HG03460 (cell line): ENCODE measurements around the gene ANKZF1.
"Not testable (repeated sequence)": the region's sequence is repeated elsewhere in the genome, so short reads cannot be mapped to it uniquely, and the experiment has no call there.

Source experiments
- ATAC-seq: cut with Tn5 transposase; IDR thresholded peaks from one replicate; pipeline ENCODE4 v1.9.1; 2021; ENCODE audit not compliant: unreplicated experiment

The ANKZF1 gene

GRCh38 chr2:219252900-219253752 is 23.5 kb downstream of the ANKZF1 start, which contains the start of gene TUBA4B:
TSS of gene TUBA4B (plus strand) at chr2:219253243. CDS start at chr2:219253408, 165 bp downstream.
- peak; percentile 1 for ATAC-seq

GRCh38 chr2:219253753-219254589 is 24.4 kb downstream of the ANKZF1 start, which contains the start of gene TUBA4A:
TSS of gene TUBA4A (minus strand) at chr2:219253918. CDS start at chr2:219253858, 60 bp downstream.
- peak; percentile 42 for ATAC-seq

- peak; percentile 35 for ATAC-seq
Measured at GRCh38 chr2:219254590-219255201, 25.1 kb downstream of the ANKZF1 start.

GRCh38 chr2:219258942-219259341 is 29.3 kb downstream of the ANKZF1 start:
- not testable (repeated sequence) for ATAC-seq

DNA sequence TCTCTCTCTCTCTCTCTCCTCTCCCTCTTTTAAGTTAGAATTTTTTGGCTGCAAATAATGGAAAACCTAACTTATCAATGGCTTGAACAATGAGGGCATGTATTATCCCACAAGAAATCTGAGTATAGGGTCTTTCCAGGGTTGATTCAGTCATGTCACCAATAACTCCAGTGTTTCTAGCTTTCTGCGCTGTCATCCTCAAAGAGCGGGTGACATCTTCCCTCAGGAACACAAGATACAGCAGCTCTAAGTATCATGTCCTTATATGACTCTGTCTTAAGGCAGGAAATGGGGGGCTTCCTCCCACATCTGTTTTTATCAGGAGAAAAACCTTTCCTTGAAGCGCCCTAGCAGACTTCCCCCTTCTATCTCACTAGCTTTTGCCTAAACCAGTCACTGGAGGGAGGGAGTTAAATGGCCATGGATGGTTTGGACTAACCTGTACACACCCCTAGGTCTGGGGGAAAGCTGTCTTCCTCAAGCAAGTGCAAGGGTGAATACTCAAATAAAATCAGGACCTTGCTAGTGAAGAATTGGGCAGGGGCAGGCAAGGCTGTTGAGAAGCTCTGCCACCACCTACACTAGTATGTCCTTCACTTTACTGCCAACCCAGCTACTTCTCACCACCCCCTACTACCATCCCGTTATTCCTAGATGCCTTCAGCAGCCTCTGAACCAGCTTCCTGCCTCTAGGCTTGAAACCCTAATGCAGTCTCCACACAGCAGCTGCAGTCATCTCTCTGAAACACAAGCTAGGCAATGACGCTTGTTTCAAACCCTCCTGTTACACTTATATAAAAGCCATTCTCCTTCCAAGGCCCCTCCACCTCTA is 31.6 kb downstream of the ANKZF1 start:
- ATAC-seq, result no peak

DNA sequence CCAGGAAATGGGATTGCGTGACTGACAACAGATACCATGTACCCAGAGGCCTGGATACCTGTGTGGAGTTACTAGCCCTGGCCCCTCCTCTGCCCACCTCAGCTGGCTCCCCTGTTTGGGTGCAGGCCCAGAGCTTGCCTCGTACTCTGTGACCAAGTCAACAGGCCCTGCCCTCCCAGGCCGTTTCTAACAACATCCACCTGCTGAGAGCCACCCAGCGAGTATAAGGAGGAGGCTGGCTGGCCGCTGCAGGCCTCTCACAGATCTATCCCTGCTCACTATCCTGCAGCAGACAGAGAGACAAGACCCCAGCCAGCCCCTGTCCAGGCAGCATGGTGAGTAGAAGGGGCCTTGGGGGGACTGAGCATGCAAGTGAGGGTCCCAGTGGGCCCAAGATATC is 36.6 kb downstream of the ANKZF1 start:
- no peak for ATAC-seq

DNA sequence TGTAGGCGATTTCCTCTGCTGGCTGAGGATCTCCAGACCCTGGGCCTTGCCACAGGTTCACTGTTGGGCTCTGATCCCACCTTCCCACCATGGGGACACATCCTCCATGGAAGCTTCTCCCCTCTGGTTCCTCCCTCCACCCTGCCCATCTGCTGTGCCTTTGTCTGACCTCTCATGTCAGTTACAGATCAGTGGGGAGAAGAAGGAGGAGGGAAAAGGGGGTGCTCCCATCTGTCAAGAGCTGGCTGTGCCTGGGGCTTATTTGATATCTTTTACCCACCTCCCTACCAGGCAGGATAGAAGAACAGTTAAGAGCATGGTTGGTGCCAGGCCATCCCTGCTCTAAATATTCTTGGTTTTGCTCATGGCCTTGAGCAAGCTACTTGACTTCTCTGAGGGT is 37.3 kb downstream of the ANKZF1 start:
- ATAC-seq, result no peak

DNA sequence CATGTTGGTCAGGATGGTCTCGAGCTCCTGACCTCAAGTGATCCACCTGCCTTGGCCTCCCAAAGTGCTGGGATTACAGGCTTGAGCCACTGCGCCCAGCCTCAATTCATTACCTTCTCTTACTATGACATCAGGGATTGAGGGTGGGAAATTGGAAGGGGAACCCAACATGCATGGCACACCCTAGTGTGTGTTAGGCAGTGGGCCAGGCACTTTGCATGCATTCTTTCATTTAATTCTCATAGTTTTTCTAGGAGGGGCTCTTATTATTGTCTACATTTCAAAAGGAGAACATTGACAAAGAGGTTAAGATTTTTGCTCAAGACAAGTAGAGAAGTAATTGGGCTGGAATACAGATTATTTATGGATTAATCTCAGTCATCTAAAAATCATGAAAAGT is 38.7 kb downstream of the ANKZF1 start:
- ATAC-seq, result no peak

DNA sequence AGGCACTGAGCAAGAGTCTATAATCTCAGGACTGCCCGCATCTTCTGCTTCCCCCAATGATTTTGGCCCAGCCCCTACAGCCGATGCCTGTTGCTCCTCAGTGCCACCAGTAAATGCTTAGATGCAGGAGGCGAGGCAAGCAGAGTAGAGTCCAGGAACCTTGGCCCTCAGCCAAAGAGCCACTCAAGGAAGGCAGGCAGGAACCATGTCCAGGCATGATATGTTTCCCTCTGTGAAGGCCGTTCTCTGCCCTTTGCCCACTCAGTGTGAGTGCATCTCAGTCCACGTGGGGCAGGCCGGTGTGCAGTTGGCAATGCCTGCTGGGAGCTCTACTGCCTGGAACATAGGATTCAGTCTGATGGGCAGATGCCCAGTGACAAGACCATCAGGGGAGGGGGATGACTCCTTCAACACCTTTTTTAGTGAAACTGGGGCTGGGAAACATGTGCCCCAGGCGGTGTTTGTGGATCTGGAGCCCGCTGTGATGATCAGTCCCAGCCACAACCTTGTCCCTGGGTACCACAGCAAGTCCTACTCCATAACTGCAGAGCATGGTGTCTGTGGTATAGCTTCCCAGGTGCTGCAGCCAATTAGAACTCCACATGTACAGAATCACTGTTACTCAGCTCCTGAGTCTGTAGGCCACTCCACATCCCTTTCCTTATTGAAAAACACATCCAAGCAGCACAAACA is 39.9 kb downstream of the ANKZF1 start:
- ATAC-seq, result no peak

GRCh38 chr2:219270055-219270372 is 40.4 kb downstream of the ANKZF1 start:
- ATAC-seq, result no peak

- no peak for ATAC-seq
Measured at GRCh38 chr2:219271021-219271420, 41.4 kb downstream of the ANKZF1 start.

- no peak for ATAC-seq
Measured at GRCh38 chr2:219272356-219272755, 42.8 kb downstream of the ANKZF1 start.

DNA sequence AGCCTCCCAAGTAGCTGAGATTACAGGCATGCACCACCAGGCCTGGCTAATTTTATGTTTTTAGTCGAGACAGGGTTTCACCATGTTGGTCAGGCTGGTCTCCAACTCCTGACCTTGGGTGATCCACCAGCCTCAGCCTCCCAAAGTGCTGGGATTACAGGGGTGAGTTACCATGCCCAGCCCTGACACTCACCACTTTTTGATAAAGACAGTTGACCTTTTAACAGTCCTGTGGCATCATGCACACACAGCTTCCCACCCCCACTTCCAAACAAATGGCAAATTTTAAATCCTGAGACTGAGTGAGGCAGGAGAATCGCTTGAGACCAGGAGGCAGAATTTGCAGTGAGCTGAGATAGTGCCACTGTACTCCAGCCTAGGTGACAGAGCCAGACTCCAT is 43.4 kb downstream of the ANKZF1 start:
- no peak for ATAC-seq

- no peak for ATAC-seq
Measured at GRCh38 chr2:219273937-219274336, 44.3 kb downstream of the ANKZF1 start.

GRCh38 chr2:219274361-219274921 is 44.8 kb downstream of the ANKZF1 start:
- ATAC-seq, result no peak

- peak; percentile 26 for ATAC-seq
Measured at GRCh38 chr2:219277703-219278654, 48.4 kb downstream of the ANKZF1 start.

GRCh38 chr2:219278655-219279150 is 49.1 kb downstream of the ANKZF1 start:
- no peak for ATAC-seq

DNA sequence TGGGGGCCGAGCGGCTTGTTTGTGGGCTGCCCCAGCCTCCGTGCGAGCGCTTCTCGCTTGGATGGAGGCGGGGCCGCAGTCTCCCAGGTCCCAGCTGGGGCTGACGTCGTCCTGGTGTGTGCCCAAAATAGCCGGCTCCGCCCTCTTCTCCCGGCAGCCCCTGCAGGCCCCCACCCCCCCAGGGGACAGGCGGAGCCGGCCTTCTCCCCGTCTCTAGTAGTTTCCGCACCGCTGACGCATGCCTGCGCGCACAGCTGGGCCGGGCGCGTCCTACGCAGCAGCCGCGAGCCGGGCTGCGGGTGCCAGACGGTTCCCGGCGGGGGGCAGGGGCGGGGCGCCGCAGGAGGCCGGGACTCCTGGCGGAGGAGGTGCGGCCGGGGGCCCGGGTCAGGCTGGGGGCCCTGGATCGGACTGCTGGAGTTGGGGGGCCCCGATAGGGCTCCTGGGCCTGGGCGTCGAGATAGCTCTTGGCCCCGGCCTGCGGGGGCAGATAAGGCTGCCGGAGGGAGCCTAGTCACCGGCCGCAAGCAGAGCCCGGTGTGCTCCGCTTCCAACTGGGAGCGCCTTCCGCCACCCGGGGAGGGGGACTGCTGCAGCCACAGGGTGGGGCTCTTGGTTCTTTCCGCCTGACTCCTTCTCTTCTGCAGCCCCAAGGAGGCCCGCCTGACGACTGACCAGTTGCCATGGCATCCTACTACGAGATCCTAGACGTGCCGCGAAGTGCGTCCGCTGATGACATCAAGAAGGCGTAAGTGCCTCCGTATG is 49.7 kb downstream of the ANKZF1 start, which contains the start of gene DNAJB2:
Gene DNAJB2 (plus strand): TSS at position 216 of the 765 bp plus-strand sequence. CDS start 468 bp downstream, at position 684.
- ATAC-seq, result peak; percentile 85
